ENCODE data around the gene SYT5. TPM values are rescaled to one million over a fixed set of nuclear protein-coding genes. Genes with fewer than 3 reads are reported as not detected.

Gene SYT5
- total and polyA plus RNA-seq, 9 of the 15 experiments (the other 6 are each of a cell fraction or from before 2014, with no cell fraction given), result 1.3 to 20.9 (median 8.8) TPM

GRCh38 chr19:55160128-55160985, 19.7 kb downstream of the SYT5 start (continued):
- TF ChIP-seq, protein P1, sequence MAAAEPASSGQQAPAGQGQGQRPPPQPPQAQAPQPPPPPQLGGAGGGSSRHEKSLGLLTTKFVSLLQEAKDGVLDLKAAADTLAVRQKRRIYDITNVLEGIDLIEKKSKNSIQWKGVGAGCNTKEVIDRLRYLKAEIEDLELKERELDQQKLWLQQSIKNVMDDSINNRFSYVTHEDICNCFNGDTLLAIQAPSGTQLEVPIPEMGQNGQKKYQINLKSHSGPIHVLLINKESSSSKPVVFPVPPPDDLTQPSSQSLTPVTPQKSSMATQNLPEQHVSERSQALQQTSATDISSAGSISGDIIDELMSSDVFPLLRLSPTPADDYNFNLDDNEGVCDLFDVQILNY (CRISPR knock-in tag; IDR thresholded peaks at IDR 0.05), result no peak
- TF ChIP-seq ZNF764 (CRISPR knock-in tag; IDR thresholded peaks at IDR 0.05; ENCODE audit: low read depth) (no peak), ZNF57 (CRISPR knock-in tag; IDR thresholded peaks at IDR 0.05) (no peak), ZNF717 (CRISPR knock-in tag; IDR thresholded peaks at IDR 0.05) (no peak), ZNF785 (CRISPR knock-in tag; IDR thresholded peaks at IDR 0.05) (no peak), CHD7 (IDR thresholded peaks at IDR 0.05; ENCODE audit: low read depth, low read length) (no peak), POLR2B (IDR thresholded peaks at IDR 0.05; ENCODE audit: low read depth, partially characterized antibody) (no peak)
- TF ChIP-seq, protein P2, sequence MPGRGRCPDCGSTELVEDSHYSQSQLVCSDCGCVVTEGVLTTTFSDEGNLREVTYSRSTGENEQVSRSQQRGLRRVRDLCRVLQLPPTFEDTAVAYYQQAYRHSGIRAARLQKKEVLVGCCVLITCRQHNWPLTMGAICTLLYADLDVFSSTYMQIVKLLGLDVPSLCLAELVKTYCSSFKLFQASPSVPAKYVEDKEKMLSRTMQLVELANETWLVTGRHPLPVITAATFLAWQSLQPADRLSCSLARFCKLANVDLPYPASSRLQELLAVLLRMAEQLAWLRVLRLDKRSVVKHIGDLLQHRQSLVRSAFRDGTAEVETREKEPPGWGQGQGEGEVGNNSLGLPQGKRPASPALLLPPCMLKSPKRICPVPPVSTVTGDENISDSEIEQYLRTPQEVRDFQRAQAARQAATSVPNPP (IDR thresholded peaks at IDR 0.05; ENCODE audit: borderline replicate concordance, insufficient read depth, insufficient read length), result no peak
- TF ChIP-seq, protein P3, sequence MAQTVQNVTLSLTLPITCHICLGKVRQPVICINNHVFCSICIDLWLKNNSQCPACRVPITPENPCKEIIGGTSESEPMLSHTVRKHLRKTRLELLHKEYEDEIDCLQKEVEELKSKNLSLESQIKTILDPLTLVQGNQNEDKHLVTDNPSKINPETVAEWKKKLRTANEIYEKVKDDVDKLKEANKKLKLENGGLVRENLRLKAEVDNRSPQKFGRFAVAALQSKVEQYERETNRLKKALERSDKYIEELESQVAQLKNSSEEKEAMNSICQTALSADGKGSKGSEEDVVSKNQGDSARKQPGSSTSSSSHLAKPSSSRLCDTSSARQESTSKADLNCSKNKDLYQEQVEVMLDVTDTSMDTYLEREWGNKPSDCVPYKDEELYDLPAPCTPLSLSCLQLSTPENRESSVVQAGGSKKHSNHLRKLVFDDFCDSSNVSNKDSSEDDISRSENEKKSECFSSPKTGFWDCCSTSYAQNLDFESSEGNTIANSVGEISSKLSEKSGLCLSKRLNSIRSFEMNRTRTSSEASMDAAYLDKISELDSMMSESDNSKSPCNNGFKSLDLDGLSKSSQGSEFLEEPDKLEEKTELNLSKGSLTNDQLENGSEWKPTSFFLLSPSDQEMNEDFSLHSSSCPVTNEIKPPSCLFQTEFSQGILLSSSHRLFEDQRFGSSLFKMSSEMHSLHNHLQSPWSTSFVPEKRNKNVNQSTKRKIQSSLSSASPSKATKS (CRISPR knock-in tag; IDR thresholded peaks at IDR 0.05), result no peak
- TF ChIP-seq, protein P4, sequence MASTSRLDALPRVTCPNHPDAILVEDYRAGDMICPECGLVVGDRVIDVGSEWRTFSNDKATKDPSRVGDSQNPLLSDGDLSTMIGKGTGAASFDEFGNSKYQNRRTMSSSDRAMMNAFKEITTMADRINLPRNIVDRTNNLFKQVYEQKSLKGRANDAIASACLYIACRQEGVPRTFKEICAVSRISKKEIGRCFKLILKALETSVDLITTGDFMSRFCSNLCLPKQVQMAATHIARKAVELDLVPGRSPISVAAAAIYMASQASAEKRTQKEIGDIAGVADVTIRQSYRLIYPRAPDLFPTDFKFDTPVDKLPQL (IDR thresholded peaks at IDR 0.05; ENCODE audit: extremely low read depth, insufficient read length), result no peak
